C4-2B (cell line): ENCODE data around the gene MTMR3.

Source experiments
- H3K27ac ChIP-seq: fragments of 450-650 bp; 2 replicates; pipeline ENCODE4 v1.5.1; 2017
- CTCF ChIP-seq: fragments of 450-650 bp; conservative IDR thresholded peaks from 2 replicates; pipeline ENCODE4 v1.5.1; 2017; ENCODE audit warnings: mild to moderate bottlenecking
- ZFX ChIP-seq: fragments of 450-650 bp; IDR thresholded peaks from 2 replicates; pipeline ENCODE4 v1.6.1; 2017

MTMR3 gene

GRCh38 chr22:30044369-30044768 is 161.4 kb downstream of the MTMR3 start:
- no peak for TF ChIP-seq ZFX
- TF ChIP-seq CTCF, result no peak
- no peak overlapping the region for H3K27ac ChIP-seq

DNA sequence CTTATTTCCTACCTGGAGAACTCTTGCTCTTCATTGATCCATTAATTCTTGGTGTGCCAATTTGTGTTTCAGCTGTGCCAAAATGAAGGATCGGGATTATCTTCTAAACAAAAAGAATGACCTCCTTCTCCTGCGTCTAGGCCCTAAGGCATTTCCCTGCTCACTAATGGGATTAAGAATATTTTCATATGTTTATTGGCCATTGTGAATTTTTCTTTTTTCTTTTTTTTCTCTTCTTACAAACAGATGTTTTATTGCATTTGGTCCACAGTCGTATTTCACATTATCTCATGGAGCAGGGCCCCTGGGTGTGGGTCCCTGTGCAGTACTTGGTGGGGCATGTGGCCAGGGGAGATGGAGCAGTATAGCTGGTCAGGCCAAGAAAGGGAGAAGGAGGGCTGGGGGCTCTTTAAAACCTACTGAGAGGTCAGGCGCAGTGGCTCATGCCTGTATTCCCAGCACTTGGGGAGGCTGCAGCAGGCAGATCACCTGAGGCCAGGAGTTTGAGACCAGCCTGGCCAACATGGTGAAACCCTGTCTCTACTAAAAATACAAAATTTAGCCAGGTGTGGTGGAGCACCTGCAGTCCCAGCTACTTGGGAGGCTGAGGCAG is 162.0 kb downstream of the MTMR3 start:
- H3K27ac ChIP-seq, result no peak overlapping the region
- TF ChIP-seq CTCF, result no peak
- TF ChIP-seq ZFX, result no peak

DNA sequence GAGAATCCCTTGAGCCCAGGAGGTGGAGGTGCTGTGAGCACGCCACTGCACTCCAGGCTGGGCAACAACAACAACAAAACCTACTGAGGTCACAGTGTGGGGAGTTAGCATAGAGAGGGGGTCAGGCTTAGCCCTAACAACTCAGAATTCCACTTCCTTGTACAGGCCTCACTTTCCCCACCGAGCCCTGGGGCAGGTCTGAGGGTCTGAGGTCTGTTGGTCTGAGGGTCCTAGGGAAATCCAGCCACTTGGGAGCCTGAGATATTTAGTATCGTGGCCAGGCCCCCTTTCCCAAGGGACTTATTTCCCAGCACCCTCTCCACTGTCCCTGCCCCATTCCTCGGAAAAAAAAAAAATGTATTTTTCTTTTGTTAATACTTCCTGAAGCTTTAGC is 162.5 kb downstream of the MTMR3 start:
- TF ChIP-seq ZFX, result no peak
- TF ChIP-seq CTCF, result no peak
- H3K27ac ChIP-seq, result no peak overlapping the region

GRCh38 chr22:30045901-30046715 is 163.1 kb downstream of the MTMR3 start:
- TF ChIP-seq CTCF (no peak), ZFX (no peak)
- H3K27ac ChIP-seq, result no peak overlapping the region

GRCh38 chr22:30046716-30047363 is 163.9 kb downstream of the MTMR3 start:
- H3K27ac ChIP-seq, result no peak overlapping the region
- TF ChIP-seq CTCF (no peak), ZFX (no peak)

GRCh38 chr22:30047364-30047738 is 164.4 kb downstream of the MTMR3 start:
- H3K27ac ChIP-seq, result no peak overlapping the region
- TF ChIP-seq CTCF (no peak), ZFX (no peak)

DNA sequence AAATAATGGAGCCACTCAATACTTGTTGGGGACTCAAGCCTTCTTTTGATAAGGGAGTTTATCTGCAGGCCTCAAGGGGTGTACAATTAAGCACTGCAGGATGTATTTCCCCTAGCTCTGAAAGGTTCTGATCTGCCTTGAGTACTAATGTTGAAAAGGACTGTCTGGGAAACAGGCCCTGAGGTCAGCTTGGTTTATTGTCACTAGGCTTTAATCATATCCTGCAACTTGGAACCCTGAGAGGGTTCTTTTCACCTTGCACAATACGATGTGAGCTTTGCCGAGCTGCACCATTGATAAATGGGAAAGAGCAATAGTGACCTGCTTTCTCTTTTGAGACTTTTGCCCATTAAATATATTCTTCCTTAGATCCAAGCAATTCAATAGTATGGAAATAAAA is 165.7 kb downstream of the MTMR3 start:
- H3K27ac ChIP-seq, result no peak overlapping the region
- no peak for TF ChIP-seq CTCF
- no peak for TF ChIP-seq ZFX
